ENCODE data around the gene FKBP10. TPM values are rescaled to one million over a fixed set of nuclear protein-coding genes. Genes with fewer than 3 reads are reported as not detected.

The FKBP10 gene
- total and polyA plus RNA-seq, 7 experiments from 2014 or later, result 0.34 to 0.76 TPM; not detected in 5

- no peak overlapping the region for H3K27ac ChIP-seq (ENCODE audit: low read depth, low read length)
- ATAC-seq, result no peak
- DNase-seq, result no peak
- H3K27me3 ChIP-seq (ENCODE audit: control insufficient read depth in 2 of 2, insufficient read depth in 2 of 2, low read length in 2 of 2), result peaks cover 0 to 6% of the 10 kb centered on the region in 2 donors
- H3K27me3 Mint-ChIP-seq, result peaks cover 16 to 37% (median 21%) of the 10 kb centered on the region in 5 donors
- peaks cover 0 to 19% (median 11%) of the 10 kb centered on the region in 7 donors for H3K4me1 Mint-ChIP-seq
- H3K9me3 ChIP-seq (ENCODE audit: control insufficient read depth in 2 of 3, low read length in 3 of 3), result no peaks in the 10 kb centered on the region
- peaks cover 0 to 11% of the 10 kb centered on the region in 2 donors for H3K4me1 ChIP-seq (ENCODE audit: control insufficient read depth in 2 of 2, insufficient read depth in 2 of 2, low read length in 2 of 2)
- H3K4me3 ChIP-seq (ENCODE audit: low read length), result no peak overlapping the region
- H3K36me3 ChIP-seq (ENCODE audit: control insufficient read depth in 2 of 3, insufficient read depth in 3 of 3, low read length in 3 of 3), result no peaks in the 10 kb centered on the region
- ChIA-PET POLR2A (interaction anchor here (0.7 kb wide), 1 partner anchor 55 kb away, joined by 3 read pairs; no protein-coding TSS in a partner anchor), CTCF (no interaction called here)
- no peaks in the 10 kb centered on the region for H3K9me3 Mint-ChIP-seq
- no peak overlapping the region for H3K27ac Mint-ChIP-seq
- no peaks in the 10 kb centered on the region for H3K36me3 Mint-ChIP-seq
- no peak overlapping the region for H3K4me3 Mint-ChIP-seq
- intact Hi-C loops (cut with micrococcal nuclease), result no loop called here
Observed at GRCh38 chr17:41782142-41782541, 30.7 kb upstream of the FKBP10 start.

DNA sequence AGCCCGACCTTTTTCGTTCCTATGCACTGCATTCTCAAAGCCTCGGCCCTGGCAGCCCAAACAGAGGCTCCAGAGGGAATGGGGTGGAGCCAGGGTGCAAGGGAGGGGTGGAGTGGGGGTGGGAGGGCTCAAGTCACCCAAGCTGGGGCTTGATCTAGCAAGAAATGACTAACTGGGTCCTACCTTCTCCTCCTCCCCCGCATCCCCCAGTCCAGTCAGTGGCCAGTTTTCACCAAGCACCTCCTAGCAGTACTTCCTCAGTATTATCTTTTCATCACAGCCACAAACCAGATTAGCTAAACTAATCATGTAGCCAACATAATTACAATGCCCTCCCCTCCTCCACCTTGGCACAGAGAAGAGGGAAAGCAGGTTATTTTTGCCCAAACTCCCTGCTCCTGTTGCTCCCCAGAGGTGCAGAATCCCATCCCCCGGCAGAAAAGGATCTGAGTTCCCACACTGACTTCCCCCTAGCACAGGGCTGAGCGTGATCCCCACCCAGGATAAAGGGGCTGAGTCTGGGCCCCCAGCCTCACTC is 28.5 kb upstream of the FKBP10 start:
- no peaks in the 10 kb centered on the region for H3K36me3 ChIP-seq (ENCODE audit: control insufficient read depth in 2 of 3, insufficient read depth in 3 of 3, low read length in 3 of 3)
- Mint-ChIP-seq H3K36me3 (no peaks in the 10 kb centered on the region), H3K9me3 (no peaks in the 10 kb centered on the region), H3K27me3 (peaks cover 16 to 49% (median 21%) of the 10 kb centered on the region in 5 donors), H3K4me3 (peak overlapping the region in 6 of 10 donors; percentile 2 to 82 (median 16)), H3K4me1 (peaks cover 13 to 37% (median 21%) of the 10 kb centered on the region in 7 donors), H3K27ac (no peak overlapping the region)
- H3K9me3 ChIP-seq (ENCODE audit: control insufficient read depth in 2 of 3, low read length in 3 of 3), result no peaks in the 10 kb centered on the region
- ChIA-PET CTCF (no interaction called here), POLR2A (no interaction called here)
- H3K27ac ChIP-seq (ENCODE audit: low read depth, low read length), result no peak overlapping the region
- DNase-seq (no peak), ATAC-seq (no peak)
- H3K4me1 ChIP-seq (ENCODE audit: control insufficient read depth in 2 of 2, insufficient read depth in 2 of 2, low read length in 2 of 2), result peaks cover 0 to 11% of the 10 kb centered on the region in 2 donors
- H3K4me3 ChIP-seq (ENCODE audit: low read length), result no peak overlapping the region
- intact Hi-C loops (cut with micrococcal nuclease), result no loop called here
- peaks cover 0 to 6% of the 10 kb centered on the region in 2 donors for H3K27me3 ChIP-seq (ENCODE audit: control insufficient read depth in 2 of 2, insufficient read depth in 2 of 2, low read length in 2 of 2)

GRCh38 chr17:41785091-41785858 is 27.5 kb upstream of the FKBP10 start:
- Histone ChIP-seq H3K4me3 (ENCODE audit: low read length) (peak overlapping the region; percentile 44), H3K36me3 (ENCODE audit: control insufficient read depth in 2 of 3, insufficient read depth in 3 of 3, low read length in 3 of 3) (no peaks in the 10 kb centered on the region), H3K9me3 (ENCODE audit: control insufficient read depth in 2 of 3, low read length in 3 of 3) (no peaks in the 10 kb centered on the region), H3K27ac (ENCODE audit: low read depth, low read length) (no peak overlapping the region), H3K4me1 (ENCODE audit: control insufficient read depth in 2 of 2, insufficient read depth in 2 of 2, low read length in 2 of 2) (peaks cover 0 to 11% of the 10 kb centered on the region in 2 donors), H3K27me3 (ENCODE audit: control insufficient read depth in 2 of 2, insufficient read depth in 2 of 2, low read length in 2 of 2) (peaks cover 0 to 6% of the 10 kb centered on the region in 2 donors)
- peaks cover 13 to 41% (median 25%) of the 10 kb centered on the region in 7 donors for H3K4me1 Mint-ChIP-seq
- ChIA-PET CTCF (interaction anchor here (0.9 to 1.3 kb wide), 2 partner anchors 9 to 12 kb away, joined by 3 to 7 read pairs; no protein-coding TSS in a partner anchor), POLR2A (interaction anchor here (1.5 kb wide), 1 partner anchor 96 kb away, joined by 5 read pairs; the partner anchor contains the start of gene EIF1)
- intact Hi-C loops (cut with micrococcal nuclease), result no loop called here
- no peaks in the 10 kb centered on the region for H3K9me3 Mint-ChIP-seq
- H3K27me3 Mint-ChIP-seq, result peaks cover 16 to 49% (median 21%) of the 10 kb centered on the region in 5 donors
- no peak for ATAC-seq
- H3K36me3 Mint-ChIP-seq, result no peaks in the 10 kb centered on the region
- peak overlapping the region; percentile 37 to 82 (median 70) for H3K4me3 Mint-ChIP-seq
- H3K27ac Mint-ChIP-seq, result no peak overlapping the region
- no peak for DNase-seq

DNA sequence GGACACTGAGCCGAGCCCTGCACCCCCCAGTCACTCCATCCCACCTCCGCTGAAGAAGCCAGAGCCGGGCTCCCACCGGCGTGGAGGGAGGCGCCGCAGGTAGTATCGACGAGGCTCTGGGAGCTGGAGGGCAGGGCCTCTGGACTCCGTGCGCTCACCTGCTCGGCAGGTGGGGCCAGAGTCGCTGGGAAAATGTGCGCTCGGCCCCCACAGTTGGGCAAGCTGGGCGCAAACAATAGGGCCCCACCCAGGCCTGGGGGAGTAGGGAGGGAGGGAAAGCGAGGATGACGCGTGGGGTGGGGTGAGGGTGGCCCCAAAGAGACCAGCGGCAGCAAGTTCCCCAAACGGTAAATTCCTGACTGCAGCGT is 27.0 kb upstream of the FKBP10 start:
- CTCF ChIA-PET, result interaction anchor here (0.6 to 1.3 kb wide), 3 partner anchors 9 to 12 kb away, joined by 3 to 7 read pairs (median 4); no protein-coding TSS in a partner anchor
- Mint-ChIP-seq H3K36me3 (no peaks in the 10 kb centered on the region), H3K27me3 (peaks cover 16 to 51% (median 21%) of the 10 kb centered on the region in 5 donors), H3K27ac (no peak overlapping the region), H3K9me3 (no peaks in the 10 kb centered on the region), H3K4me1 (peaks cover 13 to 45% (median 29%) of the 10 kb centered on the region in 7 donors), H3K4me3 (peak overlapping the region; percentile 3 to 82 (median 70))
- POLR2A ChIA-PET, result interaction anchor here (1.5 kb wide), 1 partner anchor 97 kb away, joined by 5 read pairs; the partner anchor contains the start of gene EIF1
- Histone ChIP-seq H3K27me3 (ENCODE audit: control insufficient read depth in 2 of 2, insufficient read depth in 2 of 2, low read length in 2 of 2) (peaks cover 0 to 6% of the 10 kb centered on the region in 2 donors), H3K36me3 (ENCODE audit: control insufficient read depth in 2 of 3, insufficient read depth in 3 of 3, low read length in 3 of 3) (no peaks in the 10 kb centered on the region), H3K27ac (ENCODE audit: low read depth, low read length) (no peak overlapping the region), H3K4me3 (ENCODE audit: low read length) (peak overlapping the region; percentile 44), H3K9me3 (ENCODE audit: control insufficient read depth in 2 of 3, low read length in 3 of 3) (no peaks in the 10 kb centered on the region), H3K4me1 (ENCODE audit: control insufficient read depth in 2 of 2, insufficient read depth in 2 of 2, low read length in 2 of 2) (peaks cover 0 to 11% of the 10 kb centered on the region in 2 donors)
- ATAC-seq (no peak), DNase-seq (no peak)
- intact Hi-C loops (cut with micrococcal nuclease), result loop anchor here in 1 of 2 donors (1.0 kb wide), 1 partner anchor 48 kb away; no protein-coding TSS in a partner anchor

- intact Hi-C loops (cut with micrococcal nuclease), result loop anchor here in 1 of 2 donors (1.0 kb wide), 1 partner anchor 48 kb away; no protein-coding TSS in a partner anchor
- Mint-ChIP-seq H3K27ac (peak within 1 kb of the TSS in 4 of 9 donors; percentile 1 to 70 (median 48)), H3K9me3 (no peaks in the 10 kb centered on the region), H3K27me3 (peaks cover 16 to 51% (median 20%) of the 10 kb centered on the region in 5 donors), H3K4me3 (peak within 1 kb of the TSS; percentile 61 to 85 (median 82)), H3K4me1 (peaks cover 13 to 45% (median 30%) of the 10 kb centered on the region in 7 donors), H3K36me3 (no peaks in the 10 kb centered on the region)
- peaks cover 0 to 11% of the 10 kb centered on the region in 2 donors for H3K4me1 ChIP-seq (ENCODE audit: control insufficient read depth in 2 of 2, insufficient read depth in 2 of 2, low read length in 2 of 2)
- ChIA-PET POLR2A (interaction anchor here (0.5 to 1.5 kb wide), 2 partner anchors 75 to 98 kb away, joined by 3 to 5 read pairs; partner anchors contain the start of gene EIF1), CTCF (interaction anchor here (0.6 to 1.3 kb wide), 3 partner anchors 8 to 49 kb away, joined by 3 to 4 read pairs (median 3); no protein-coding TSS in a partner anchor)
- ATAC-seq, result peak; percentile 97
- H3K9me3 ChIP-seq (ENCODE audit: control insufficient read depth in 2 of 3, low read length in 3 of 3), result no peaks in the 10 kb centered on the region
- no peak within 1 kb of the TSS for H3K27ac ChIP-seq (ENCODE audit: low read depth, low read length)
- H3K27me3 ChIP-seq (ENCODE audit: control insufficient read depth in 2 of 2, insufficient read depth in 2 of 2, low read length in 2 of 2), result peaks cover 0 to 6% of the 10 kb centered on the region in 2 donors
- no peaks in the 10 kb centered on the region for H3K36me3 ChIP-seq (ENCODE audit: control insufficient read depth in 2 of 3, insufficient read depth in 3 of 3, low read length in 3 of 3)
- H3K4me3 ChIP-seq (ENCODE audit: low read length), result peak within 1 kb of the TSS; percentile 44
- peak; percentile 84 to 91 (median 89) for DNase-seq
Observed at GRCh38 chr17:41786227-41787020, 26.4 kb upstream of the FKBP10 start, which contains the start of gene JUP. Gene JUP (minus strand): TSS chr17:41786711. CDS start chr17:41771854, 14,857 bp downstream.

DNA sequence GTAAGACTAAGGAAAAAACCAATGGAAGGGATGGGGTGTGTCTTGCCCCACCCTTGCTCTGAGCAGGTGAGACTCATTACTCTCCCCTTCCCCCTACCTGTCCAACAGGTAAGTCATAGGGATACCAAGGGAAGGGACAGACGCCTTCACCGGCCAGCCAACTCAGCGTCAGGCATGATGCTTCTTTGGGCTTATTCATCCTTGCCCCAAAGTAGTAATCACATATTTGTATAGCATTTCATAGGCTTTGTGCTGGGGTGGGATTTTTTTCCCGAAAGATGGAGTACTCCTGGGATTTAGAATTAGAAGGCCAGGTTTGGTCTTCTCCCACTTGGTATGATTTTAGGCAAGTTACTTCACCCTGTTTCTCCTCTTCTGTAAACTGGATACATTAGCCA is 25.8 kb upstream of the FKBP10 start:
- Mint-ChIP-seq H3K27me3 (peaks cover 13 to 50% (median 16%) of the 10 kb centered on the region in 5 donors), H3K27ac (peak overlapping the region in 4 of 9 donors; percentile 1 to 70 (median 48)), H3K4me1 (peaks cover 13 to 45% (median 30%) of the 10 kb centered on the region in 7 donors), H3K36me3 (no peaks in the 10 kb centered on the region), H3K9me3 (no peaks in the 10 kb centered on the region), H3K4me3 (peak overlapping the region; percentile 61 to 85 (median 82))
- Histone ChIP-seq H3K36me3 (ENCODE audit: control insufficient read depth in 2 of 3, insufficient read depth in 3 of 3, low read length in 3 of 3) (no peaks in the 10 kb centered on the region), H3K4me1 (ENCODE audit: control insufficient read depth in 2 of 2, insufficient read depth in 2 of 2, low read length in 2 of 2) (peaks cover 0 to 11% of the 10 kb centered on the region in 2 donors), H3K27ac (ENCODE audit: low read depth, low read length) (no peak overlapping the region), H3K4me3 (ENCODE audit: low read length) (no peak overlapping the region), H3K27me3 (ENCODE audit: control insufficient read depth in 2 of 2, insufficient read depth in 2 of 2, low read length in 2 of 2) (peaks cover 0 to 6% of the 10 kb centered on the region in 2 donors), H3K9me3 (ENCODE audit: control insufficient read depth in 2 of 3, low read length in 3 of 3) (no peaks in the 10 kb centered on the region)
- no peak for DNase-seq
- ATAC-seq, result no peak
- intact Hi-C loops (cut with micrococcal nuclease), result no loop called here
- ChIA-PET CTCF (interaction anchor here (0.7 kb wide), 1 partner anchor 50 kb away, joined by 3 read pairs; no protein-coding TSS in a partner anchor), POLR2A (interaction anchor here (1.5 kb wide), 1 partner anchor 98 kb away, joined by 5 read pairs; the partner anchor contains the start of gene EIF1)

Measured in naive thymus-derived CD4-positive, alpha-beta T cell (primary cell).